Inferior parietal cortex (tissue), 1 donor: ENCODE results near the gene PPM1E.
"Not testable (repeated sequence)": the region's sequence is repeated elsewhere in the genome, so short reads cannot be mapped to it uniquely, and the experiment has no call there.

Experiments used
- DNase-seq: peaks from one replicate; pipeline ENCODE4 v3.0.0-alpha.2; 2016; ENCODE audit errors: extremely low spot score

The PPM1E gene

GRCh38 chr17:58779446-58779845 is 23.8 kb downstream of the PPM1E start:
- DNase-seq: no peak

- DNase-seq: no peak
These were observed 27.7 kb downstream of the PPM1E start for GRCh38 chr17:58783380-58783779.

- no peak for DNase-seq
These were observed 29.4 kb downstream of the PPM1E start for GRCh38 chr17:58785097-58785496.

GRCh38 chr17:58786586-58787295 is 31.1 kb downstream of the PPM1E start:
- no peak for DNase-seq

GRCh38 chr17:58788199-58788598 is 32.5 kb downstream of the PPM1E start:
- DNase-seq: no peak

GRCh38 chr17:58789160-58789559 is 33.5 kb downstream of the PPM1E start:
- no peak for DNase-seq

- no peak for DNase-seq
These were observed 34.2 kb downstream of the PPM1E start for GRCh38 chr17:58789831-58790230.

GRCh38 chr17:58794508-58794907 is 38.9 kb downstream of the PPM1E start:
- not testable (repeated sequence) for DNase-seq

GRCh38 chr17:58802188-58802587 is 46.5 kb downstream of the PPM1E start:
- DNase-seq: no peak

- DNase-seq: no peak
These were observed 50.4 kb downstream of the PPM1E start for GRCh38 chr17:58806046-58806445.

GRCh38 chr17:58808609-58809563 is 53.2 kb downstream of the PPM1E start:
- peak; percentile 20 for DNase-seq

GRCh38 chr17:58809564-58809936 is 53.9 kb downstream of the PPM1E start:
- no peak for DNase-seq

GRCh38 chr17:58811290-58811689 is 55.6 kb downstream of the PPM1E start:
- no peak for DNase-seq

- DNase-seq: no peak
These were observed 58.1 kb downstream of the PPM1E start for GRCh38 chr17:58813712-58814111.

- DNase-seq: no peak
These were observed 63.0 kb downstream of the PPM1E start for GRCh38 chr17:58818654-58819053.

- no peak for DNase-seq
These were observed 66.7 kb downstream of the PPM1E start for GRCh38 chr17:58822148-58823050.

GRCh38 chr17:58823051-58823525 is 67.4 kb downstream of the PPM1E start:
- no peak for DNase-seq

GRCh38 chr17:58829172-58829637 is 73.6 kb downstream of the PPM1E start:
- no peak for DNase-seq

- no peak for DNase-seq
These were observed 76.1 kb downstream of the PPM1E start for GRCh38 chr17:58831780-58832179.

- DNase-seq: no peak
These were observed 76.9 kb downstream of the PPM1E start for GRCh38 chr17:58832514-58832913.

- no peak for DNase-seq
These were observed 82.0 kb downstream of the PPM1E start for GRCh38 chr17:58837699-58838098.
